GM12872 (cell line): ENCODE measurements around the gene DPY19L3.

Source experiments
- TF ChIP-seq, protein P1 (sequence below): IDR thresholded peaks from 3 replicates; pipeline ENCODE4 v1.5.1; 2011; ENCODE audit warnings: low read depth, mild to moderate bottlenecking, low read length, moderate library complexity; ENCODE audit not compliant: insufficient read depth

The DPY19L3 gene

DNA sequence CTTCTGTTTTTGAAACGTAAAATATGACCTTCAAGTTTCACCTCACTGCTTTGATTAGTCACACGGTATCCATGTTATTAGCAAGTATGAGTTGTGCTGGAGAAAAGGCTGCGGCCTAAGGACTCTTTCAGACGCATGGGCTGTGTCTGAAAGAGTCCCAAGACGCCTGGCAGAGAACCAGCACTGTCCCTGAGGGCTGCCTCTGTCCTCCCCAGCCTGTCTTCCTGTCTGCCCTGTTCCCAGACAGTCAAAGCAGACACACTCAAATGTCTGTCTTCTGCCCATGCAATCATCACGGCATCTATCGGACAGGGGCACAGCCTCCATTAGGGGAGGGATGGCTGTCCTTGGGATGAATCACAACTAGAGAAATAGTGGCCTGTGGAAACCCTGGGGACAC, 65.5 kb downstream of the DPY19L3 start:
- TF ChIP-seq, protein P1, sequence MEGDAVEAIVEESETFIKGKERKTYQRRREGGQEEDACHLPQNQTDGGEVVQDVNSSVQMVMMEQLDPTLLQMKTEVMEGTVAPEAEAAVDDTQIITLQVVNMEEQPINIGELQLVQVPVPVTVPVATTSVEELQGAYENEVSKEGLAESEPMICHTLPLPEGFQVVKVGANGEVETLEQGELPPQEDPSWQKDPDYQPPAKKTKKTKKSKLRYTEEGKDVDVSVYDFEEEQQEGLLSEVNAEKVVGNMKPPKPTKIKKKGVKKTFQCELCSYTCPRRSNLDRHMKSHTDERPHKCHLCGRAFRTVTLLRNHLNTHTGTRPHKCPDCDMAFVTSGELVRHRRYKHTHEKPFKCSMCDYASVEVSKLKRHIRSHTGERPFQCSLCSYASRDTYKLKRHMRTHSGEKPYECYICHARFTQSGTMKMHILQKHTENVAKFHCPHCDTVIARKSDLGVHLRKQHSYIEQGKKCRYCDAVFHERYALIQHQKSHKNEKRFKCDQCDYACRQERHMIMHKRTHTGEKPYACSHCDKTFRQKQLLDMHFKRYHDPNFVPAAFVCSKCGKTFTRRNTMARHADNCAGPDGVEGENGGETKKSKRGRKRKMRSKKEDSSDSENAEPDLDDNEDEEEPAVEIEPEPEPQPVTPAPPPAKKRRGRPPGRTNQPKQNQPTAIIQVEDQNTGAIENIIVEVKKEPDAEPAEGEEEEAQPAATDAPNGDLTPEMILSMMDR = no peak

DNA sequence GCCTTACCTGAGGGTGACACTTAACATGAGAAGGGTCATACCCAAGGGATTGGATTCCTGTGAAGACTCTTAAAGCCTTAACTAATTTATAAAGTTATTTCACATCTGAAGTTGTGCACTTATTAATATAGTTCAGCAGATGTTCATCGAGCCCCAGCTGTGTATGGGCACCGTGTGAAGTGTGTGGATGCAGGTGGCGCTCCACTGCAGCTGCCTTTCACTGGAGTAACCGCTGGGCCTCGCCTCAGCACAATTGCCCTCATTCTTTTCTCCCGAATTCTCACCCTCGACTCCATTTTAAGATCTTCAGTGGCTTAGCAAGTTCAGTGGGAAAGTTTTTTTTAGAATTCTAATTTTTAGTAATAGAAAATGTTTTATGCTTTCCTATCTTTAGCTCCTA, 66.2 kb downstream of the DPY19L3 start:
- TF ChIP-seq, protein P1 = no peak

DNA sequence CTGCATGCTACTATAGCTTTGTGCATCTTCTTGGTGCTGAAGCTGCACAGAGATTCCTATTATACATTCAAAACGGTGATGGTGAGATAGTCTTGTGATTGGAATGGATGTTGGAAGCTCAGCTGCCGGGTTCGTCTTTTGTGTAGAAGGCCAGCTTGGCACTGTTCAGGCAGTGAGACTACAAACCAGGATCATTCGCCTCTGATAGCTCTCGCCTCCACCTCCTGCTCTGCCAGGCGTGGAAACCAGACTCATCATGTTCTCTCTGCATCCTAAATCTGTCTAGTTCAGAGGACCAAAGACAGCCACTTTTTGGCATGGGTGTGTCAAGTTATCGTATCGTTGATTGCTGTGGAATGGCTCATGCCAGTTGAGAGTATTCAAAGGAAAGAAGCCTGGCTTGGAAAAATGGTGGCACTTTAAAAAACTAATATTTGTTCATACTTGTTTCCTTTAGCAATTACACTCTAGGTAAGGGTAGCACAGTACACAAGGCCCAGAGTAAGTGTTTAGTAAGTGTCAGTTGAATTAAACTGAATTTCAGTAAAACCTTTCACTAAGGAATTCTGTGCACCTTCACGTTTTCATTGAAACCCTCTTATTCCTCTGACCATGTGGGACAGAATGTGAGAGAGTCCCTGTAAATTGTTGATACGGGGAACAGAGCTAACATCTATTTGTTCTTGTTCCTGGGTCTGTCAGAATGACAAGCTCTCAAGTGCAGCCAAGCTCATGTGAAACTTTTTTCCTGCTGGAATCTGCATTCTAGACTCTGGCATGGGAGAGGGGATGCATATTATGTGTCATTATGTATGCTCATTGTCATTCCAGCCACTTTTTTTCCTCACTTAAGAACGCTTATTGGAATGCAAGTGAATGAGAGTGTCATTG, 69.8 kb downstream of the DPY19L3 start:
- TF ChIP-seq, protein P1 = no peak

DNA sequence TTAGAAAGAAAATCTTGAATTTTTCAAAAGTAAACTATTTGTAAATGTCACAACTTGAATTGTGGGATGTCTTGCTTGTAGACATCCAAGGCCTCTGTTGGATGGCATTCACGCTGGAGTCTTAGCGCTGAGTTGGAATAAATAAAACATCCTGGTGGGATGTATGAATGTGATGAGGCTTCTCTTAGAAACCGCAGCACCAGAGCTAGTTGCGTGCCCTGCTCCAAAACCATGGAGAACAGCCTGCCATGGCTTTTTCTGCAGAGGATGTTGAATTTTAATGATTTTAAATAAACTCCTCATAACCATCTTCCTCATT, 70.4 kb downstream of the DPY19L3 start:
- TF ChIP-seq, protein P1 = no peak

DNA sequence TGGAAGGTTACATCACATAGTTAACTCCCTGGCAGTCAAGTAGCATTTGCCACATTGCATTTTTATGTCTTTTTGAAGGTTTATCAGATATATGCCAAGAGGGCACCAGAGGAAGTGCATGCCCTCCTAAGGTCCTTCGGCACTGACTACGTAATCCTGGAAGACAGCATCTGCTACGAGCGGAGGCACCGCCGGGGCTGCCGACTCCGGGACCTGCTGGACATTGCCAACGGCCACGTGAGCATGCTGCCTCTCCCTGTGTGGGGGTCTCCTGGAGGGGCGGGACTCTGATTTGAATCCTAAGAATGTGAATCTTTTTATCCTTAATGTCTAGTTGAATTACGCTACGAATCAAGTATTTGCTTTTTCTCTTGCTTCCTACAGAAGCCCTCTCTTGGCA, 74.8 kb downstream of the DPY19L3 start:
- TF ChIP-seq, protein P1 = no peak

DNA sequence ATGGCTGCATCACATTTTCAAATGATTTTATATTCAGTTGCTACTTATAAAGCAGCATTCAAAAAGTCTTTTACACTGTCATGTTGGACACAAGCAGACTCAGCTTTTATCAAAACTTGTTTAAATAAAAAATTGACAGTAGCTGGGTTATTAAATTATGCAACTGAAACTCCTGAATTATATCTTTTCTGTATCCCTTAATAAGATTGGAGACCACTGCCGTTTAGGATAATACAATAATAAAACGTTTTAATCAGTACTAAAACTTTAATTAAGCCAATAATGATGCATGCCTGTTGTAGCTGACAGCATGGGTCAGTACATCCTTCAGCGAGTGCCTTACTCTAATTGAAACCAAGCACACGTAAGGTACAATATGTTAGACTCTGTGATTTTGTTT, 78.0 kb downstream of the DPY19L3 start:
- TF ChIP-seq, protein P1 = no peak

DNA sequence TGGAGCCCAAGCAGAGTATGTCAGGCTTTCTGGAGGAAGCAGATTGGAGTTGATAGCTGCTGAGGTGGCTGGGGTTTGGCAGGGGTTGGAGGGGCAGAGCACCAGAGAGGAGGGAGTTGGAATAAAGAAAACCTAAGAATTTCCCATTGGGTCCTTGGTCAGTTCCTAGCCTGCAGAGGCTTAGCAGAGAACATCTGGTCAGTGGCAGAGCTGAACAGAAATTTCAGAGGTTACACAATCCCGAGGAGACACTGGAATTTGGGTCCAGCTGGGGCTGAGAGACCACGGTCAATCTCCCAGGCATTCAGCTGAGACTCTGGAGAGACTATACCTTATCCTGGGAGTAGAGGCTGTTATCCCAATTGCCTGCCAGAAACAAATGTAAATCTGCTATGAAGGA, 84.4 kb downstream of the DPY19L3 start:
- TF ChIP-seq, protein P1 = no peak
